ENCODE results near the gene METTL2B. TPM values are rescaled to one million over a fixed set of nuclear protein-coding genes. Genes with fewer than 3 reads are reported as not detected.
"Not testable (repeated sequence)": the region's sequence is repeated elsewhere in the genome, so short reads cannot be mapped to it uniquely, and the experiment has no call there.

Gene METTL2B
- polyA plus RNA-seq, 4 donors = 24.5 to 28.4 (median 26.8) TPM

- not testable (repeated sequence) for DNase-seq (ENCODE audit: low read depth in 4 of 4, low spot score in 3 of 4)
Observed at GRCh38 chr7:128517023-128517422, 40.5 kb downstream of the METTL2B start.

GRCh38 chr7:128523226-128523931 lies 46.8 kb downstream of the METTL2B start:
- not testable (repeated sequence) for DNase-seq (ENCODE audit: low read depth in 4 of 4, low spot score in 3 of 4)

DNA sequence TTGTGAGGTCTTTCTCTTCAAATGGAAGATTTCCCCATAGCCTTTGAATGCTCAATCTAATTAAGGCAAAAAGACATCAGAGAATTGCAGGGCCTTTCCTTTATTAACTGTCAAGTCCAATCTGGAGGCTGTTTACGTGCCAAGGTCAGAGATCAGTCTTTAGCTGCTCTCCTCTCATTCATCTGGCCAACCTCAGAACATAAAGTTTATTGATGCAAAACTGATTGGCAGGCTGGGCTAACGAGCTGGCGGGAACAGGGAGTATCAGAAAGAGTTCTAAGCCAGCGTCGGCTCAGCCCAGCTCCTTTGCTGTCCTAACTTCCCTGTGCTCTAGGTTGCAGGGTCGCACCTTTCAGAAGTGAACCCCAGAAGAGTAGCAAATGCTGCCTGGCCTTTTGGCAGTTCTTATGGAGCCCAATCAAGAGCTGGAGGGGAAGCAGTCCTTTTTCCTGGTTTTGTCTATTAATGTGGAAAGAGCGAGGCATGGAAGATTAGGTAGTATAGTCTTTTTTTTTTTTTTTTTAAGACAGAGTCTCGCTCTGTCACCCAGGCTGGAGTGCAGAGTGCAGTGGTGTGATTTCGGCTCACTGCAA lies 47.5 kb downstream of the METTL2B start:
- DNase-seq (ENCODE audit: low read depth in 4 of 4, low spot score in 3 of 4) = not testable (repeated sequence)

DNA sequence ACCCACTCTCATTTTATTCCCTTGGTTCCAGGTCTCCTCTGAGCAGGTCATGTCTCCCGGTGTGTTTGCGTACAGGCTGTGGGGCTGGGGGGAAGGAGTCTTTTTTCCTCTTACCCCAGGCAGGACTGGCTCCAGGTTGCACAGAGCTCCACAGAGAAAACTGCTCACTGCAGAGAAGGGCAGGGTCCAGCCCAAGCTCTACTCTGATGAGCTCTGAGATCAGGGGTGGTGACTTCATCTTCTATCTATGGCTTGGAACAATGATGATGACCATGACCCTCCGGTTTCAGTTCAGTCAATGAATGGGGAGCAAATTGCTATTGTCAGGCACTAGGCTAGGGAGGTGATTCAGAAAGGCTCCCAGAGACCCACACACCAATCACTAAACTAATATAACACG lies 49.0 kb downstream of the METTL2B start:
- DNase-seq (ENCODE audit: low read depth in 4 of 4, low spot score in 3 of 4) = not testable (repeated sequence)

DNA sequence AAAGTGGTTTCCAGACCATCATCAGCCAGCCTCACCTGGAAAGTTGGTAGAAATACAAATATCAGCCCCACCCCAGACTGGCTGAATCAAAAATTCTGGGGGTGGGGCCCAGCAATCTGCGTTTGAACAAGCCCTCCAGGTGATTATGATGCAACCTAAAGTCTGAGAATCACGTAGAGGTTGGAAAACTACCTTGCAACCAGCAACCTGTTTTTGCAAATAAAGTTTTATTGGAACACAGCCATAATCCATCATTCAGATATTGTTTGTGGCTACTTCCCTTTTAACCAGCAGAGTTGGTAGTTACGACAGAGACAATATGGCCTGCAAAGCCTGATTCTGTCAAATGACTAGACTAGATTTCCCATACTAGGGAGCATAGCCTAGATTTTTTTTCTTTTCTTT lies 49.5 kb downstream of the METTL2B start:
- not testable (repeated sequence) for DNase-seq (ENCODE audit: low read depth in 4 of 4, low spot score in 3 of 4)

GRCh38 chr7:128529191-128529590 lies 52.6 kb downstream of the METTL2B start:
- not testable (repeated sequence) for DNase-seq (ENCODE audit: low read depth in 4 of 4, low spot score in 3 of 4)

DNA sequence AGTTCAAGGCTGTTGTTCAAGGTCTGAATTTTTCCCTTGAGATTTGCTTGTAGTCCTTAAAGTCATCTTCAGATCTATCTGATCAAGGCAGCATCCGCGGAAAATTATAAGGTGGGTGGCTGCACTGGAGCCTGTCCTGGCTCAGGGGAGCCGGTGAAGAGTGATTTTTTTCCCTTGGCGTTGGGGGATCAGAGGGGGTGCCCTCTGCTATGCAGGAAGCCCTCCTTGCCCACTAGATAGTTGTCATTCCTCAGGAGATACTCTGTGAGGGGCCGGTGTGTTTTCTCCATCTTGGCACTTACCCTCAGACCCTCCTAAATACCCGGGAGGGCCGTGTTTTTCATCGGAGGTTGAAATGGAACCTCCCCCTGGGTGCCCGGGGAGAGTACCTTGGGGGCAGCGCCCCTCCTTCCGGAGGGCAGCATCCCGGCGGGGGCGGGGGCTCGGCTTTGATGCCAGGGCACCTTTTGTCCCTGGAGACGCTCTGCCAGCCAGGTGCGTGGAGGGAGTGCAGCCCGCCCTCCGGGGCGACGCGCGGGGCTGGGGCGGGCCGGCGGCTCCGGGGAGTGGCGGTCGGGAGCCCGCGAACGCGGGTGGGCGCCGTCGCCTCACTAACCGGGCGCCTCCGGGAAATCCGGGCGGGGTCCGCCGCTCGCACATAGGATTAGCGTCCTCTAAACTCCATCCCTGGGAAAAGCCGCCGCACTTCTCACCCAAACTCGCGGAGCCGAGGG lies 53.7 kb downstream of the METTL2B start:
- DNase-seq (ENCODE audit: low read depth in 4 of 4, low spot score in 3 of 4) = not testable (repeated sequence)

DNA sequence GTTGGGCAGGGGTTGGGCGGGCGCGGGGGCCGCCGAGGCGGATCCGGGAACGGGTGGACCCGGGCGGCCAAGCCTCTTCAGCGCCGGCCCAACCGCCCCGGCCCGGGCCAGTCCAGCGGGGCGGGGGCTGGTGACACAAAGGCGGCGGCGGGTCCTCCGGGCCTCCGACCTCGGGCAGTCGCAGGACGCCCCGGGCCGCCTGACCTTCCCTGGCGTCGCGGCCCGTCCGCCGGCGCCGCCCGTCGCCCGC lies 54.2 kb downstream of the METTL2B start:
- DNase-seq (ENCODE audit: low read depth in 4 of 4, low spot score in 3 of 4) = no peak

GRCh38 chr7:128531105-128531954 lies 54.8 kb downstream of the METTL2B start:
- DNase-seq (ENCODE audit: low read depth in 4 of 4, low spot score in 3 of 4) = peak; percentile 53 to 65 (median 64)

- DNase-seq (ENCODE audit: low read depth in 4 of 4, low spot score in 3 of 4) = not testable (repeated sequence)
Observed at GRCh38 chr7:128531955-128532478, 55.5 kb downstream of the METTL2B start.

- DNase-seq (ENCODE audit: low read depth in 4 of 4, low spot score in 3 of 4) = not testable (repeated sequence)
Observed at GRCh38 chr7:128532956-128533355, 56.4 kb downstream of the METTL2B start.

GRCh38 chr7:128537410-128537809 lies 60.9 kb downstream of the METTL2B start:
- not testable (repeated sequence) for DNase-seq (ENCODE audit: low read depth in 4 of 4, low spot score in 3 of 4)

DNA sequence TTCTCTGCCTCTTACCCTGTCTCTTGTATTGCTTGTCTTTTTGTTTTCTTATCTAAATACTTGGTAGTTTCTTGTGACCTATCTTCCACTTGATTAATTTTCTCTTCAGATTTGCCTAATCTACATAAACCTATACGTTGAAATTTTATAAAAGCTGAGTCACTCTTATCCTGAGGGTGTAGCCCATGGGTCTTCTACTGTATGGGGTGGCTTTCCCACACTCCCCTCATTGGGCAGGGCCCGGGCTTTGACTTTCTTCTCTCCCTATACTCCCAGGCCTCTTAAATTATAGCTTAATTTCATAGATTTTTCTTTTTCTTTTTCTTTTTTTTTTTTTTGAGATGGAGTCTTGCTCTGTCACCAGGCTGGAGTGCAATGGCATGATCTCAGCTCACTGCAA lies 66.0 kb downstream of the METTL2B start:
- not testable (repeated sequence) for DNase-seq (ENCODE audit: low read depth in 4 of 4, low spot score in 3 of 4)

GRCh38 chr7:128543300-128543699 lies 66.8 kb downstream of the METTL2B start:
- DNase-seq (ENCODE audit: low read depth in 4 of 4, low spot score in 3 of 4) = not testable (repeated sequence)

DNA sequence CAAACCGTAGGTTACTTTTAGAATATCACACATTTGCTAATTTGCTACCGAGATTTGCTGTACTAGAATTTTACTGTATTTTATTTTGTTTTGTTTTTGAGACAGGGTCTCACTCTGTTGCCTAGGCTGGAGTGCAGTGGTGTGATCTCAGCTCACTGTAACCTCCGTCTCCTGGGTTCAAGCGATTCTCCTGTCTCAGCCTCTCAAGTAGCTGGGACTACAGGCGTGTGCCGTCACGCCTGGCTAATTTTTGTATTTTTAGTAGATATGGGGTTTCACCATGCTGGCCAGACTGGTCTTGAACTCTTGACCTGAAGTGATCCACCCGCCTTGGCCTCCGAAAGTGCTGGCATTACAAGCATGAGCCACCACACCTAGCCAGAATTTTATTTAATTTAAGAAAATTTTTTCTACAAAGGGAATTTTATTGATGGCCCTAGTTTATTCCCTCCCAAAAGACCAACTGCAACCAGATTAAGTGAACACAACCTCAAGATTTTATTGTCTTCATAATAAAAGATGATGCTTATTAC lies 69.8 kb downstream of the METTL2B start:
- not testable (repeated sequence) for DNase-seq (ENCODE audit: low read depth in 4 of 4, low spot score in 3 of 4)

DNA sequence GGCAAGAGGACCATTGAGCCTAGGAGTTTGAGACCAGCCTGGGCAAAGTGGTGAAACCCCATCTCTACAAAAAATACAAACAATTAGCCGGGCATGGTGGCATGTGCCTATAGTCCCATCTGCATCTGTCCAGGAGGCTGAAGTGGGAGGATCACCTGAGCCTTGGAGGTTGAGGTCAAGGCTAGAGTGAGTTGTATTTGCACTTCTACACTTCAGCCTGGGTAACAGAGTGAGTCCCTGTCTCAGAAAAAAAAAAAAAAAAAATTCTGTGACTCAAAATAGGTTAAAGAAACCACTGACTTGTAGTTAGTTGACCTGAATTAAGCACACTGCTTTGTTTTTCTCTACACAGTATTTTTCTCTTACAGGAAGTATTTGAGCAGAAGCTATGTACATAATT lies 74.4 kb downstream of the METTL2B start:
- no peak for DNase-seq (ENCODE audit: low read depth in 4 of 4, low spot score in 3 of 4)

GRCh38 chr7:128554394-128554793 lies 77.8 kb downstream of the METTL2B start:
- not testable (repeated sequence) for DNase-seq (ENCODE audit: low read depth in 4 of 4, low spot score in 3 of 4)
